CD4-positive, alpha-beta T cell treated with Interleukin-6 for 4 hours (primary cell): ENCODE results near the gene TPRG1L.

Experiments used
- DNase-seq: peaks from one replicate; pipeline ENCODE4 v3.0.0-alpha.2; 2020; ENCODE audit warnings: mixed read lengths

The TPRG1L gene

GRCh38 chr1:3668585-3669300 lies 43.9 kb downstream of the TPRG1L start:
- DNase-seq: no peak

DNA sequence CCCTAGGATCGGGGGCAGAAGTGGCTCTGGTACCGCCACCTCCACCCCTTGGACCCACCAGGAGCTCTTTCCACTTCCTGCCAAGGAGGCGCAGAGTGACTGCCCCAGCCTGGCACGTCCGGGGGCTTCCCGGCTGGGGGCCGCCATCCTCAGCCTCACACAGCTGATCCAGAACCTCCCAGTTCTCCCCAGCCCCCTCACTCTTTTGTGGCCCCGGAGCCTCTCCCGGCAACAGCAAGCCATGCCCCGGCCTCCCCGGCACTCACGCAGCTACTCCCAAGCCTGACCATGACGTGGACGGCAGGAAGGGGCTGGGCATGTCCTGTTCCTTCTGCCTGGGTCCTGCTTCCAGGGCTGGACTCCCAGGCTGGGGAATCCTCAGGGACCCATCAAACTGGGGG lies 44.6 kb downstream of the TPRG1L start:
- DNase-seq: no peak

- no peak for DNase-seq
These were observed 45.2 kb downstream of the TPRG1L start for GRCh38 chr1:3669971-3670431.

DNA sequence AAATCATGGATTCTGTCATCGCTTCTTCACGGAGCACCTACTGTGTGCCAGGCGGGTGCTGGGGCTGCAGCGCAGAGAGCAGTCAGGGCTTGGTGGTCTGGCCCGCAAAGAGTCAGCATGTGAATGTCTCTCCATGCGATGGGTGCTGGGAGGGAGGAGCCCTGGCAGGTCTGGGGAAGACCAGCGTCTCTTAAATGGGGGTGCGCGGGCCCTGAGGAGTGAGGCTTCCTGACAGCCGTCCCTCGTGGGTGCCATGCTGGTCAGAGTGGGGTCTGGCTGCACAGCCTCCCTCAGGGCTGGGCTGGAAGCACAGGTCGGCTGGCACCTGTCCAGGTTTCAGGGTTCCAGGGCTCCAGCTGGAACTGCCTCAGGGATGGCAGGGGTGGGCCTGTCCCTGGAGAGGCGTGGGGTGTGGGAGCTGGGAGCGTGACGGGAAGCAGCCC lies 46.0 kb downstream of the TPRG1L start:
- DNase-seq: no peak

GRCh38 chr1:3671371-3672180 lies 46.8 kb downstream of the TPRG1L start:
- DNase-seq: no peak

DNA sequence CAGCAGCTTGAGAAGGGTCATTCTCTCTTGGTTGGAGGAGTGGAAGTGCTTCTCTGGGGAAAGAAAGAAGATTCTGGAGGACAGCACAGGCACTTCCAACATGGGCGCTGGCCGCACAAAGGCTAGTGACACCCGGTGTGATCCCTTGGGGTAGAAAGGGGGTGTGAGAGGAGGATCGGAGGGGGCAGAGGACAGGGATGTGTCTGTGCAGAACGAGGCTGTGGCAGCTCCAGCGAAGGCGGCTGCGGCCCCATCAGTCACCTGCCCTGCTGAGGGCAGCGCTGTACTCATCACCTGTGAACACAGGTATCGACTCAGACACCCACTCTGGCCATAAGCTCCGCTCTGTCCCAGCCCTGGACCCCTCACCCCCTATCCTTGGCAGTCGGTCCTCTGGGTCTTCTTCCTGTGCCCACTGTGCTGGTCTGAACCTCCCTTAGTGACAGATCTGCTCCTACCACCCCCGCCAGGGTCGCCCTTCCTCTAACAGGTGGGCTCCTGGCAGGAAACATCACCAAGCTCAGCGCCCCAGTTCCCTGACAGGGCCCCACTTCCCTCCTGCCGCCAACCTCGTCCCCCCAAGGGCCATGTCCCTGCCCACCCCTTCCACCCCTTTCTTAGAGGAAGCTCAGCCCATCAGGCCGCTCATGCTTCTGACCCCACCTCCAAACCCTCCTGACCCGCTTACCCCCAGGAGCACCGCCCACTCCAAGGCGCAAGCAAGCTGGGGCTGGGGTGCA lies 47.6 kb downstream of the TPRG1L start:
- no peak for DNase-seq

GRCh38 chr1:3672971-3673361 lies 48.2 kb downstream of the TPRG1L start:
- no peak for DNase-seq

DNA sequence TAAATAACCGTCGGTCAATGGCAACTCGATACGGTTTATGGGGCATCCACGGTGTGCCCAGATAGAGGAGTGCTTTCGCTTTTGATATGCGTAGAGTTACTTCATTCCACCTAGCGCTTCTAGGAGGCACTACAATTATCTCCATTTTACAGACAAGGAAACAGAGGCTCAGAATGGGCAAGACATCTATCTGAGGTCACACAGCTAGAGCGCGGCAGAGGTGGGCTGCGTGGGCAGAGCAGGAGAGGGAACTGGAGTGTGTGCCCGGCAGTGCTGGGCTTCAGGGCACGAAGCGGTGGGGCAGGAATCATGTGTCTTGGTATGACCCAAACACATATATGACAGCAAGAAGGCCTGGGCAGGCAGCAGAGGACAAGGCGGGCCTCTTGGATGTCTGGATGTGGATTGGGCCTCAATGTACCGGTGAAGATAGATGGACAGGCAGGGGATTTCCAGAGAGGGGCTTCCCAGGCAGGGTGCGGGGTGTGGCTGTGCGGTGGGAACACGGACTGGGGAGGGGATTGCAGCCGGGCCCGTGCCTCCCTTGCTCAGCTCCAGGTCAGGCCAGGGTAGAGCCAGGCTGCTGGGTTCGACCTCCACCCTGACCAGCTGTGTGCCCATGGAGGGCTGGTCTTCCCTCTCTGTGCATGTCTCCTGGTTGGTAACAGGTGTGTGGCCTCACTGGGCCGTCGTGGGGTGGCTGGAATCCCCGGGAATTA lies 48.7 kb downstream of the TPRG1L start:
- DNase-seq: no peak

- no peak for DNase-seq
These were observed 49.6 kb downstream of the TPRG1L start for GRCh38 chr1:3674100-3675094.

DNA sequence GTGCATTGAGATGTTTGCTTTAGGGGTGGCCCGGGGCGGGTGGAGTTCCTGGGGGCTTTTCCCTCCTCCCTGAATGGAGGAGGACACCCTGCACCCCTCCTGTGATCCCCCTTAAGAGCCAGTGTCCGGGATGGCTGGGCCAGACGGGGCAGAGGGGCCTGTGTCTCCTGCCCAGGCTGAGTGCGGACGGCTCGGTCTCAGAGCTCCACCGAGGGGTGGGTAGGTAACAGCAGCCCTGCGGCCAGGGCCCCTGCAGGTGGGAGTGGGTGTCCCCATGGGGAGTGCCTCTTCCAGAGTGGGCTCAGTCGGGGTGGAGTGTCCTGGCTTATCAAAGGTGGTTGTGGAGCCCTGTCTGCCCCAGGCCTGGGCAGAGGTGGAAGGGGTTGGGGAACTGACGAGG lies 50.6 kb downstream of the TPRG1L start:
- DNase-seq: no peak

DNA sequence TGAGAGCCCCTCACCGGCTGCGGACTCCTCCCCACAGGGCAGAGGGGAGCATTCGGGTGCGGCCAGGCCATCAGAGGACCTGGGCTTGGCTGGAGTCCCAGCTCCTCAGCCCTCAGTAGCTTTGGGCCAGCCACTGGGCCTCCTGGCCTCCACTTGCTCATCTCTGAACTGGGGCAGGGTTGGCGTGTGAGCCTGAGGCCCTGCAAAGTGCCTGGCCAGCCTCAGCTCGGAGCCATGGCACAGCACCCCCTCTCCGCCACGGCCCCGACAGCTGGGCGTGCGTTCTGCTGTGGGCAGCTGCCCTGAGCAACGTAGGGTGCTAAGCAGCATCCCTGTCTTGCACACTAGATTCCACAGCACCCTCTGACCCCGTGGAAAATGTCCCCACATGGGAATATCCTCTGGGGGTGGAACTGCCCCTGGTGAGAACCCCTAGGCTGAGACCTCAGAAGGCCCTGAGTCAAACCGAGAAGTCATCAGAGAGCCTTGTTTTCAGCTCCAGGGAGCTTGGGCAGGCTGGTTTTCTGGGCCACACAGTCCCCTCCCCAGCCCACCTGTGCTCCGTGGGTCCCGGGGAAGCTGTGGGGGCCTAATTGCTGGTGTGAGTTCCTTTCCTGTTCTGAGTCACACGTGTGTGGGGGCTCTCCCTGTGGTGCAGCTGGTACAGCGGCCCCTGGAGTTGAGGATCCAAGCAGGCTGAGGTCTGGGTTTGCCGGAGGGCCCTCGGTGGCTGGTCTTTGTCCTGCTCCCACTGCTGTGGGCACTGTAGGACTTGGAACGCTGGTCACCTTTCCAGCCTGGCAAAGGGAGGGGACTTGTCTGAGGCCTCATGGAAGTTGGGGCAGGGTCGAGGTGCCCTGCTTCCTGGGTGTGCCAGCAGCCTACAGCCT lies 52.0 kb downstream of the TPRG1L start:
- DNase-seq: no peak

DNA sequence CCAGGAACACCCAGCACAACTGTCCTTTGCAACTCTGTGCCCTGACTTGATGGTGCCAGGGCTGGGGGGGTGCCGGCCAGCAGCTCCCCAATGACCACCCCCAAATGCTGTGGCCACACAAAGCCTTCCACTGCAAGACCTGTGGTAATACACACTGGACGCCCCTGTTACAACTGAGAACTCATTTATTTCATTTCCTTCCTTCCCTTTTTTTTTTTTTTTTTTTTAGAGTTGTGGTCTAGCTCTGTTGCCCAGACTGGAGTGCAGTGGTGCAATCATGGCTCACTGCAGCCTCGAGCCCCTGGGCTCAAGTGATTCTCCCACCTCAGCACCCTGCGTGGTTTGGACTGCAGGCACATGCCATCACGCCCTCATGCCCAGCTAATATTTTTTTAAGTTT lies 52.7 kb downstream of the TPRG1L start:
- no peak for DNase-seq

DNA sequence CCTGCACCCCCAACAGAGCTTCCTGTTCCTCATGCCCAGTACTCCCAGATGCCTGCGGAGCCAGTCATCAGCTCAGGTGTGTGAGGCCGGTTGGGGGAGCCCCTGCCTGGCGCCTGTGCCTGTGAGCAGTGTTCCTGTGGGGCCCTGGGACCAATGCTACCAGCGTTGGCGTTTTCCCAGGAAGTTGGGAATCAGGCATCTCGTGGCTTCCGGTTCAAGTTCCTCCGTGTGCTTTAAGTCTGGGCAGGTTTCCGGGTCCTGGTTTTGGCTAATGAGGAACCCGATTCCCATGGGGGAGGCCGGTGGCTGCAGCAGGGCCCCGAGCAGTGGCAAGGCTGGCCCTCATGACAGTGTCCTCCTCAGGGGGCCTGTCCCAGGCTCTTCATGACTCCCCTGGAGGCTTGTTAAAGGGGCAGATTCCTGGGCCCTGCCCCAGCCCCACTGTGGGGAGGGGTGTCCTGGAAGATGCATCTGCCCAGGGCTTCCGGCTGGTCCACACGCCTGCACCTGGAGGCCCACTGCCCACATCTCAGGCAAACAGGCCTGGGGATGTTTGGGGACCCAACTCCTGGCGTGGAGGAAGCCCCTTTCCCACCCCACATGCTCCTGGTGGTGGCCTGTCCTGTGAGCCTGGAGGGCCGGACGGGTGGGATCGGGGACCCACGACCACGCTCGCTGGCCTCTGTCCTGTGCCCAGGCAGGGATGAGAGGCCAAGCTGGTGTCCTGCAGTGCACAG lies 53.7 kb downstream of the TPRG1L start:
- no peak for DNase-seq

DNA sequence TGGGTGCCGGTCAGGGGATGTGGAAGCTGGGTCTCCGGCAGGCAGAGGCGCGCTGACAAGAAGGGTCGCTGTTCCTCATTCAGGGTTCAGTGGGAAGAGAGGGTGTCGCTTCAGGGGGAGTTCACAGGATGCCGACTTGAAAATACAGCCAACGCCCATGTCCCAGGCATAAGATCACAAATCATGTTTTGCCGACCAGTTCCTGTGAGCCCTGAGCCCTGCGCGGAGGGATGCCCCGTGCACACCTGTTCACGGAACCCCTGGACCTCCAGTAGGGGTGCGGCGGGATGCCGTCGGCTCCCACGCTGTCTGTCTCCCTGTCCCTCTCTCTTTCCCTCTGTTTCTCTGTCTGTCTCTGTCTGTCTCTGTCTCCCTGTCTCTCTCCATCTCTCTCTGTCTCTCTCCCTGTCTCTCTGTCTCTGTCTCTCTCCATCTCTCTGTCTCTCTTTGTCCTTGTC lies 54.3 kb downstream of the TPRG1L start:
- no peak for DNase-seq
